Ishikawa (cell line): ENCODE results near the gene TARM1.

Source experiments
- CEBPB ChIP-seq: IDR thresholded peaks from 2 replicates; pipeline ENCODE4 v1.6.1; 2012
- CREB1 ChIP-seq: IDR thresholded peaks from 2 replicates; pipeline ENCODE4 v1.6.1; 2012; ENCODE audit warnings: low read depth
- EGR1 ChIP-seq: IDR thresholded peaks from 2 replicates; pipeline ENCODE4 v1.6.1; 2012
- EP300 ChIP-seq: IDR thresholded peaks from 2 replicates; pipeline ENCODE4 v1.6.1; 2012; ENCODE audit warnings: borderline replicate concordance
- FOXM1 ChIP-seq: IDR thresholded peaks from 2 replicates; pipeline ENCODE4 v1.6.1; 2012; ENCODE audit warnings: low read depth, borderline replicate concordance
- MAX ChIP-seq: IDR thresholded peaks from 2 replicates; pipeline ENCODE4 v1.6.1; 2012
- NFIC ChIP-seq: IDR thresholded peaks from 2 replicates; pipeline ENCODE4 v1.6.1; 2012
- RAD21 ChIP-seq: IDR thresholded peaks from 2 replicates; pipeline ENCODE4 v1.6.1; 2012; ENCODE audit warnings: low read depth
- REST ChIP-seq: IDR thresholded peaks from 2 replicates; pipeline ENCODE4 v1.6.1; 2012; ENCODE audit warnings: low read depth, mild to moderate bottlenecking
- TAF1 ChIP-seq: IDR thresholded peaks from 2 replicates; pipeline ENCODE4 v1.6.1; 2012; ENCODE audit warnings: low read depth, mild to moderate bottlenecking
- TCF12 ChIP-seq: IDR thresholded peaks from 2 replicates; pipeline ENCODE4 v1.6.1; 2012; ENCODE audit warnings: low read depth
- TEAD4 ChIP-seq: IDR thresholded peaks from 2 replicates; pipeline ENCODE4 v1.6.1; 2012
- YY1 ChIP-seq: IDR thresholded peaks from 2 replicates; pipeline ENCODE4 v1.6.1; 2012; ENCODE audit warnings: low read depth
- ZBTB7A ChIP-seq: IDR thresholded peaks from 2 replicates; pipeline ENCODE4 v1.6.1; 2012; ENCODE audit warnings: low read depth
- TF ChIP-seq, protein P1 (sequence below): IDR thresholded peaks from 2 replicates; pipeline ENCODE4 v1.6.1; 2012

TARM1 gene

GRCh38 chr19:54035215-54036178 is 45.7 kb downstream of the TARM1 start:
- TF ChIP-seq ZBTB7A = no peak
- no peak for TF ChIP-seq TCF12
- TF ChIP-seq EP300 = no peak
- TF ChIP-seq FOXM1 = no peak
- TF ChIP-seq TEAD4 = no peak
- TF ChIP-seq MAX = no peak
- no peak for TF ChIP-seq YY1
- TF ChIP-seq NFIC = no peak

DNA sequence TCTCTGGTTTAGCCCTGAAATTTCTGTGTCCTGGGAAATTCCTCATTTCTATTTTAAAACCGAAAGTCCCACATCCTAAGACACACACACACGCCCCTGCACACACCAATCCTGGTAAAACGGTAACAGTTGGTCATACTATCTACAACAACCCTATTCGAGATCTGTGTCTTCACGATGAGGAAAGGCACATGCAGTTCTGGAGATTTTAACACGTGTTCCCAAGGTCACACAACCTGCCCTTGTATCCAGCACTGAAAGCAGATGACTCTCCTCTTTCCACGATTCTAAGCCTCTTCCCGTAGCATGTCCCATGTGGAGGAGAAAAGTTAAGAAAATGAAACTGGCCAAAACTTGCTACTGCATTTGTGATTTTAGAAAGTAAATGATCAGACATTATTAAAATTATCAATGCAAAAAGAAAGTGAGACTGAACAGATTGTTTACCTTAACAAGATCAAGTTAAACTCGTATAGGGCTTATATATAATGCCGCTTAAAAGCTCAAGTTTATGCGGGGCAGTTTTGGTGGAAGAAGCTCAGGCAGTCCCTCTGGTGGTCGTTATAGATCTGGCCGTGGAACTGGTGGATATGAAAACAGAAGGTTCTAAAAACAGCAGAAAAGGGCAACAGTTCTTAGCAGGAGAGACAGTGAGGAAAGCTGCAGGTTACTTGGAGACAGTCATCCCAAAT is 50.1 kb downstream of the TARM1 start:
- TF ChIP-seq, protein P1, sequence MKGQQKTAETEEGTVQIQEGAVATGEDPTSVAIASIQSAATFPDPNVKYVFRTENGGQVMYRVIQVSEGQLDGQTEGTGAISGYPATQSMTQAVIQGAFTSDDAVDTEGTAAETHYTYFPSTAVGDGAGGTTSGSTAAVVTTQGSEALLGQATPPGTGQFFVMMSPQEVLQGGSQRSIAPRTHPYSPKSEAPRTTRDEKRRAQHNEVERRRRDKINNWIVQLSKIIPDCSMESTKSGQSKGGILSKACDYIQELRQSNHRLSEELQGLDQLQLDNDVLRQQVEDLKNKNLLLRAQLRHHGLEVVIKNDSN = no peak
- no peak for TF ChIP-seq CEBPB
- TF ChIP-seq EP300 = no peak

GRCh38 chr19:54029930-54030490 is 51.2 kb downstream of the TARM1 start:
- TF ChIP-seq TCF12 = no peak
- TF ChIP-seq RAD21 = peak; percentile 75
- TF ChIP-seq, protein P1 = no peak
- no peak for TF ChIP-seq CEBPB
- TF ChIP-seq FOXM1 = no peak

DNA sequence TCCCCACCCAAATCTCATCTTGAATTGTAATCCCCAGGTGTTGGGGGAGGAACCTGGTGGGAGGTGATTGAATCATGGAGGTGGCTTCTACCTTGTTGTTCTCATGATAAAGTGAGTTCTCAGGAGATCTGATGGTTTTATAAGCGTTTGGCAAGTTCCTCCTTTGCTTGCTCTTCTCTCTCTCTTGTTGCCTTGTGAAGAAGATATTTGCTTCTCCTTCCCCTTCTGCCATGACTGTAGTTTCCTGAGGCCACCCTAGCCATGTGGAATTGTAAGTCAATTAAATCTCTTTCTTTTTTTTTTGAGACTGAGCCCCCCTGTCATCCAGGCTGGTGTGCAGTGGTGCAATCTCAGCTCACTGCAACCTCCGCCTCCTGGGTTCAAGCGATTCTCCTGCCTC is 51.9 kb downstream of the TARM1 start:
- TF ChIP-seq CREB1 (no peak), TCF12 (no peak), CEBPB (no peak), ZBTB7A (no peak), FOXM1 (no peak)

DNA sequence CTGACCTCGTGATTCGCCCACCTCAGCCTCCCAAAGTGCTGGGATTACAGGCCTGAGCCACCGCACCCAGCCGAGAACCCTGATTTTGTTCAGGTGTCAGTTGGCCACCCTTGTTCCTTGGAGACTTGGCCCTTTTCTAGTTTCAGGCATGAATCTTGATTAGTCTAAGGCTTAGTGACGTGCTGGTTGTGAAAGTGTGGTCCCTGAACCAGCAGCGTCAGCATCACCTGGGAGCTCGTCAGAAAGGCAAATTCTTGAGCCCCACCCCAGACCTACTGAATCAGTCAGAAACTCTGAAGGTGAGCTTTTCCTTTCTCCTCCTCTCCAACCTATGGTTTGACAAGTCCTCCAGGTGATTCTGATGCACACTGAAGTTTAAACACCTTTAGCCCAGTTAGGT is 54.5 kb downstream of the TARM1 start:
- TF ChIP-seq TCF12 (no peak), MAX (no peak), CEBPB (no peak), RAD21 (no peak), TAF1 (no peak), TEAD4 (no peak), EGR1 (no peak), CREB1 (no peak), YY1 (no peak), ZBTB7A (no peak), REST (no peak), NFIC (no peak), EP300 (no peak), FOXM1 (no peak)
- TF ChIP-seq, protein P1 = no peak

GRCh38 chr19:54024660-54025059 is 56.5 kb downstream of the TARM1 start:
- TF ChIP-seq CREB1 = no peak
- TF ChIP-seq EGR1 = no peak
- no peak for TF ChIP-seq ZBTB7A
- no peak for TF ChIP-seq NFIC
- TF ChIP-seq REST = no peak
- TF ChIP-seq RAD21 = no peak
- TF ChIP-seq CEBPB = no peak
- no peak for TF ChIP-seq TAF1
- TF ChIP-seq, protein P1 = no peak
- no peak for TF ChIP-seq MAX
- TF ChIP-seq EP300 = no peak
- no peak for TF ChIP-seq FOXM1
- TF ChIP-seq TEAD4 = no peak
- TF ChIP-seq YY1 = no peak
- TF ChIP-seq TCF12 = no peak
